ENCODE data around the gene G3BP2. TPM values are rescaled to one million over a fixed set of nuclear protein-coding genes. Genes with fewer than 3 reads are reported as not detected.

G3BP2 gene
- total RNA-seq, 1 experiment from 2014 or later = 102 TPM

GRCh38 chr4:75673959-75674328 lies 733 bp upstream of the G3BP2 start:
- H4K20me1 ChIP-seq (ENCODE audit: insufficient read depth) = peaks cover 34% of the 10 kb centered on the region
- peaks cover 41% of the 10 kb centered on the region for H3K79me2 ChIP-seq (ENCODE audit: low read depth)
- no peaks in the 10 kb centered on the region for H3K9me3 ChIP-seq (ENCODE audit: insufficient read depth, low read depth)
- peak overlapping the region; percentile 84 for H3K27ac ChIP-seq
- TF ChIP-seq CTCF (conservative IDR thresholded peaks at IDR 0.05) = no peak
- no peak for TF ChIP-seq EZH2 (IDR thresholded peaks at IDR 0.05; ENCODE audit: low read depth)
- H3K9me2 ChIP-seq (ENCODE audit: insufficient read depth) = no peaks in the 10 kb centered on the region
- ChIA-PET CTCF (interaction anchor here (1.3 kb wide), 1 partner anchor 50 kb away, joined by 4 read pairs; the partner anchor contains the start of gene USO1), POLR2A (ENCODE audit: unreplicated experiment) (interaction anchor here (0.6 kb wide), 1 partner anchor 50 kb away, joined by 3 read pairs; the partner anchor contains the start of gene USO1)
- intact Hi-C loops (cut with micrococcal nuclease; ENCODE audit: unreplicated experiment) = loop anchor here (1.0 kb wide), 1 partner anchor 50 kb away; the partner anchor contains the start of gene USO1
- H3K4me2 ChIP-seq = peak overlapping the region; percentile 85
- H3K27me3 ChIP-seq (ENCODE audit: insufficient read depth, low read depth) = no peaks in the 10 kb centered on the region
- H3K4me1 ChIP-seq (replicated peaks; ENCODE audit: insufficient read depth) = peaks cover 17% of the 10 kb centered on the region
- H2AFZ ChIP-seq = peak overlapping the region; percentile 80
- H3K4me3 ChIP-seq = peak overlapping the region; percentile 96
- BruUV-seq (replicated peaks) = TSS peak; percentile 97
- H3F3A ChIP-seq (ENCODE audit: insufficient read depth, low read depth) = peaks cover 8% of the 10 kb centered on the region
- no peak for DNase-seq
- H3K36me3 ChIP-seq (ENCODE audit: low read depth) = no peaks in the 10 kb centered on the region

GRCh38 chr4:75672461-75673026 lies 667 bp downstream of the G3BP2 start:
- Histone ChIP-seq H3K9me2 (ENCODE audit: insufficient read depth) (no peaks in the 10 kb centered on the region), H3F3A (ENCODE audit: insufficient read depth, low read depth) (peaks cover 8% of the 10 kb centered on the region), H3K4me1 (replicated peaks; ENCODE audit: insufficient read depth) (peaks cover 17% of the 10 kb centered on the region), H3K27me3 (ENCODE audit: insufficient read depth, low read depth) (no peaks in the 10 kb centered on the region), H3K4me2 (peak overlapping the region; percentile 97), H3K79me2 (ENCODE audit: low read depth) (peaks cover 55% of the 10 kb centered on the region), H3K9me3 (ENCODE audit: insufficient read depth, low read depth) (no peaks in the 10 kb centered on the region), H3K36me3 (ENCODE audit: low read depth) (no peaks in the 10 kb centered on the region), H2AFZ (peak overlapping the region; percentile 83), H3K4me3 (peak overlapping the region; percentile 96), H3K27ac (peak overlapping the region; percentile 84), H4K20me1 (ENCODE audit: insufficient read depth) (peaks cover 48% of the 10 kb centered on the region)
- CTCF ChIA-PET = no interaction called here
- DNase-seq = peak; percentile 34
- no peak for TF ChIP-seq EZH2 (IDR thresholded peaks at IDR 0.05; ENCODE audit: low read depth)
- TF ChIP-seq CTCF (conservative IDR thresholded peaks at IDR 0.05) = no peak
- BruUV-seq (replicated peaks) = TSS peak; percentile 31
- POLR2A ChIA-PET (ENCODE audit: unreplicated experiment) = interaction anchor here (0.6 to 0.7 kb wide), 2 partner anchors 122 to 335 kb away, joined by 6 to 7 read pairs; partner anchors contain the start of gene CXCL9
- intact Hi-C loops (cut with micrococcal nuclease; ENCODE audit: unreplicated experiment) = loop anchor here (1.0 kb wide), 1 partner anchor 52 kb away; the partner anchor contains the start of gene USO1

- peak overlapping the region; percentile 97 for H3K4me2 ChIP-seq
- TF ChIP-seq CTCF (conservative IDR thresholded peaks at IDR 0.05) (no peak), EZH2 (IDR thresholded peaks at IDR 0.05; ENCODE audit: low read depth) (no peak)
- H3F3A ChIP-seq (ENCODE audit: insufficient read depth, low read depth) = peaks cover 8% of the 10 kb centered on the region
- H3K36me3 ChIP-seq (ENCODE audit: low read depth) = no peaks in the 10 kb centered on the region
- intact Hi-C loops (cut with micrococcal nuclease; ENCODE audit: unreplicated experiment) = no loop called here
- H3K9me3 ChIP-seq (ENCODE audit: insufficient read depth, low read depth) = no peaks in the 10 kb centered on the region
- peak overlapping the region; percentile 83 for H2AFZ ChIP-seq
- no peaks in the 10 kb centered on the region for H3K27me3 ChIP-seq (ENCODE audit: insufficient read depth, low read depth)
- peaks cover 62% of the 10 kb centered on the region for H3K79me2 ChIP-seq (ENCODE audit: low read depth)
- ChIA-PET CTCF (no interaction called here), POLR2A (ENCODE audit: unreplicated experiment) (interaction anchor here (0.6 to 0.7 kb wide), 3 partner anchors 77 to 335 kb away, joined by 6 to 8 read pairs (median 7); partner anchors contain the start of gene CXCL9)
- DNase-seq = no peak
- peaks cover 51% of the 10 kb centered on the region for H4K20me1 ChIP-seq (ENCODE audit: insufficient read depth)
- H3K4me3 ChIP-seq = peak overlapping the region; percentile 96
- no TSS peak for BruUV-seq (replicated peaks)
- peak overlapping the region; percentile 84 for H3K27ac ChIP-seq
- H3K9me2 ChIP-seq (ENCODE audit: insufficient read depth) = no peaks in the 10 kb centered on the region
- H3K4me1 ChIP-seq (replicated peaks; ENCODE audit: insufficient read depth) = peaks cover 17% of the 10 kb centered on the region
Measured at GRCh38 chr4:75671802-75672421, 1.3 kb downstream of the G3BP2 start.

Data from PC-9 (cell line).